ENCODE measurements around the gene CAVIN2.

Gene CAVIN2

GRCh38 chr2:191846515-191847476, at the start of gene CAVIN2:
TSS of gene CAVIN2 (minus strand) at chr2:191847088. CDS start at chr2:191846925, 163 bp downstream.
- DNase-seq = no peak

GRCh38 chr2:191895743-191896142, 48.9 kb upstream of the CAVIN2 start:
- no peak for DNase-seq

- no peak for DNase-seq
These were observed 48.3 kb upstream of the CAVIN2 start for GRCh38 chr2:191895195-191895594.

- DNase-seq = no peak
These were observed 47.8 kb upstream of the CAVIN2 start for GRCh38 chr2:191894681-191895147.

- no peak for DNase-seq
These were observed 45.5 kb upstream of the CAVIN2 start for GRCh38 chr2:191892391-191892790.

- DNase-seq = no peak
These were observed 44.8 kb upstream of the CAVIN2 start for GRCh38 chr2:191891656-191892055.

GRCh38 chr2:191889931-191890330, 43.0 kb upstream of the CAVIN2 start:
- DNase-seq = no peak

GRCh38 chr2:191888400-191889166, 41.7 kb upstream of the CAVIN2 start:
- DNase-seq = no peak

GRCh38 chr2:191885650-191886049, 38.8 kb upstream of the CAVIN2 start:
- DNase-seq = no peak

GRCh38 chr2:191885098-191885497, 38.2 kb upstream of the CAVIN2 start:
- DNase-seq = no peak

GRCh38 chr2:191881982-191882816, 35.3 kb upstream of the CAVIN2 start:
- no peak for DNase-seq

- DNase-seq = no peak
These were observed 31.8 kb upstream of the CAVIN2 start for GRCh38 chr2:191878548-191879279.

GRCh38 chr2:191877875-191878274, 31.0 kb upstream of the CAVIN2 start:
- no peak for DNase-seq

GRCh38 chr2:191875859-191876258, 29.0 kb upstream of the CAVIN2 start:
- no peak for DNase-seq

GRCh38 chr2:191870744-191871143, 23.9 kb upstream of the CAVIN2 start:
- no peak for DNase-seq

GRCh38 chr2:191869781-191870180, 22.9 kb upstream of the CAVIN2 start:
- DNase-seq = no peak

GRCh38 chr2:191869178-191869577, 22.3 kb upstream of the CAVIN2 start:
- DNase-seq = no peak

GRCh38 chr2:191867507-191867847, 20.6 kb upstream of the CAVIN2 start:
- DNase-seq = no peak

- no peak for DNase-seq
These were observed 20.0 kb upstream of the CAVIN2 start for GRCh38 chr2:191866675-191867506.

- DNase-seq = no peak
These were observed 19.3 kb upstream of the CAVIN2 start for GRCh38 chr2:191866195-191866594.

Data from NCI-H1048 (cell line).